Inferior parietal cortex (tissue), 1 donor: ENCODE measurements around the gene FAM53B.
A peak's percentile ranks its signal among the peaks of the same experiment; 100 is the strongest.
"Not testable (repeated sequence)": the region's sequence is repeated elsewhere in the genome, so short reads cannot be mapped to it uniquely, and the experiment has no call there.

Source experiments
- DNase-seq: peaks from one replicate; pipeline ENCODE4 v3.0.0-alpha.2; 2016; ENCODE audit errors: extremely low spot score

Gene FAM53B

DNA sequence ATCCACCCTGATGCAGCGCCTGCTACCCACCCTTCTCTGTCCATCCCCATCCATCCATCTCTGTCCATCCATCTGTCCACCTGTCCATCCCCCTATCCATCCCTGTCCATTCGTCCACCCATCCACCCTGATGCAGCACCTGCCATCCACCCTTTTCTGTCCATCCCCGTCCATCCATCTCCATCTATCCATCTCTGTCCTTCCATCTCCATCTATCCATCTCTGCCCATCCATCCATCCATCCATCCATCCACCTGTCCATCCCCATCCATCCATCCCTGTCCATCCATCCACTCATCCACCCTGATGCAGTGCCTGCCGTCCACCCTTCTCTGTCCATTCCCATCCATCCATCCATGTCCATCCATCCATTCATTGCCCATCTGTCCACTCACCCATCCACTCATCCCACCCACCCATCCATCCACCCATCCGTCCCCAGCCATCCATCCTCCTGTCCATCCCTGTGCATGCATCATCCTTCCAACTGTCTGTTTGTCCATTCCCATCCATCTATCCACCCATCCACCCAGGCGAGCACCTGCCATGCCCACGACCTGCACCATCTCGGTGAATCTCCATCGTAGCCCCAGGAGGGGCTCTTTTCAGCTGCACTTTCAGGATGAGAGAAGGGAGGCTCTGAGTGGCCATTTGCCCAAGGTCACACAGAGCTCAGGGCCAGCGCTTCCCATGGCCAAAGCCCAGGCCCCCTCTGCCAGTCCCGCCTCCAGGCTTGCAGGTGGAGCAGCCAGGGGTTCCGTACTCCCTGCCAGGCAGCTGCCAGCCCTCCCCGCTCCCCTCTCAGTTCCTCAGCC is 145.2 kb downstream of the FAM53B start:
- no peak for DNase-seq

DNA sequence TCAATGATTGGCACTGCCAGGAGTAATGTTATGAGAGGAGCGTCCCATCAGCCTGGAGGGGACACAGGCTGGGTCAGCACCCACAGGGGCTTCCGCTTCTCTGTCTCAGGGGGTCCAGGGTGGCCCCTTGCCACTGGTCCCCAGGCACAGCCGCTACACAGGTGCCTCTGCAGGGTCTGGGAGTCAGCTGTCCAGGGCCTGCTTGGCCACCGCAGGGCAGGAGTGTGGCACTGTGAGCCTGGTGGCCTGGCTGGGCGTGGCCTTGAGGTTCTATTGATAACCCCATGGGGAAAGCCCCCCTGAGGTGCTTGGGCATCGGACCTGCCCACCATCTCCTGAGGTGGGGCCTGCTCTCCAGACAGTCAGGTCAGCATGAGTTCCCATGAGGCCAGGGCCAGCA is 146.0 kb downstream of the FAM53B start:
- no peak for DNase-seq

DNA sequence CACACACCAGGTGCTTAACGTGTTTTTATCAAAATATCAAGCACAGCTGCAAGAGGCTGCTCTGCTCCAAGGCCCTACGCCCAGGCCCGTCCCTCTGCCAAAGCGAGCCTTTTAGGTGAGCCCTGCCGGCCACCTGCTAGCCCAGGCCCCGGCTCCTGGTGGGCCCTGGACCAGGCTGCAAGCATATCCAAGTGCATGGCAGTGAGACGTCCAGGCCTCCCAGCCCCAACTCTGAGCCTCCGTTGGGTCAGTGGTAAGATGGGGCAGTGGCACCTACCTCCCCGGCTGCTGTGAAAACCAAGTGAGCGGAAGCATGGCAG is 146.4 kb downstream of the FAM53B start:
- no peak for DNase-seq

- DNase-seq: no peak
These were observed 147.0 kb downstream of the FAM53B start for GRCh38 chr10:124596962-124597845.

DNA sequence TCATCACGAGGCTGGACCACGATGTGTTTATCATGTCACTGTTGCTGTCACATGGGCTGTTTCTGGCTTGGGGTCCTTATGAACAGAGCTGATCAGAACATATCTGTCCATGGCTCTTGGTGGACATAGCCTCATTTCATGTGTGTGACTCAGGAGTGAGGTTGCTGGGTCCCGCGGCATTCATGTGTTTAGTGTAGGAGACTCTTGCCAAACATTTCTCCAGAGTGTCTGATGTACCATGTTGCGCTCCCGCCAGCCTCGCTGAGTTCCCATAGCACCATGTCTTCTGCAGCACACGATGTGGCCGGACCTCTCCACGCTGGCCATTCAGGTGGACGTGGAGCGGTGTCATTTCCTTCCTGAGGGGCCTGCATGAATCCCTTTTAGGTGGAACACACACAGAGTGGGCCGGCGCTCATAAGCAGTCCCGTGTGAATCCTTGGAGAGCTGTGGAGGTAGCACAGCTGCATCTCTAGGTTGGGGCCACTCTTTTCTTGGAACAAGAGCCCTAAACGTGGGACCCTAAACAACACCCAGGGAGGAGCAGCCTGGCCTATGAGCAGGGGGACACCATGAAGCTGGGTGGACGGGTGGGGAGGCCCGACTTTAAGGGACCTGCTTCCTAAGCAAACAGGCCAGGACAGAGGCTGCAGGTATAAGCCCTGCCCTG is 147.9 kb downstream of the FAM53B start:
- DNase-seq: no peak

GRCh38 chr10:124595143-124595883 is 148.9 kb downstream of the FAM53B start:
- DNase-seq: no peak

DNA sequence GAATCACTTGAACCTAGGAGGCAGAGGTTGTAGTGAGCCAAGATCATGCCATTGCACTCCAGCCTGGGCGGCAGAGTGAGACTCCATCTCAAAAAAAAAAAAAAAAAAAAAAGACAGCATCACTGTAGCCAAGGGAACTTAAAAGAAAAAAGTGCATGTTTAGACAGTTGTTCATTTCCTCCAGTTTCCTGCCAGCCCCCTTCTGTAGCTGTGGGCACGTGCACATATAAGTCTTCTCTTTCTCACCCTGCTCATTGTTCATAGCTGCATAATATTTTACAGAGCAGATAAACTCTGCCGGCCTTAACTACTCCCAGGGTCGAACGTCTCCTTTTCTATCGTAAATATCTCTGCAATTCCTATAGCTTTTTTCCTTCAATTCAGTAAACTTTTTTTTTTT is 149.9 kb downstream of the FAM53B start:
- no peak for DNase-seq

- no peak for DNase-seq
These were observed 150.7 kb downstream of the FAM53B start for GRCh38 chr10:124593431-124593985.

DNA sequence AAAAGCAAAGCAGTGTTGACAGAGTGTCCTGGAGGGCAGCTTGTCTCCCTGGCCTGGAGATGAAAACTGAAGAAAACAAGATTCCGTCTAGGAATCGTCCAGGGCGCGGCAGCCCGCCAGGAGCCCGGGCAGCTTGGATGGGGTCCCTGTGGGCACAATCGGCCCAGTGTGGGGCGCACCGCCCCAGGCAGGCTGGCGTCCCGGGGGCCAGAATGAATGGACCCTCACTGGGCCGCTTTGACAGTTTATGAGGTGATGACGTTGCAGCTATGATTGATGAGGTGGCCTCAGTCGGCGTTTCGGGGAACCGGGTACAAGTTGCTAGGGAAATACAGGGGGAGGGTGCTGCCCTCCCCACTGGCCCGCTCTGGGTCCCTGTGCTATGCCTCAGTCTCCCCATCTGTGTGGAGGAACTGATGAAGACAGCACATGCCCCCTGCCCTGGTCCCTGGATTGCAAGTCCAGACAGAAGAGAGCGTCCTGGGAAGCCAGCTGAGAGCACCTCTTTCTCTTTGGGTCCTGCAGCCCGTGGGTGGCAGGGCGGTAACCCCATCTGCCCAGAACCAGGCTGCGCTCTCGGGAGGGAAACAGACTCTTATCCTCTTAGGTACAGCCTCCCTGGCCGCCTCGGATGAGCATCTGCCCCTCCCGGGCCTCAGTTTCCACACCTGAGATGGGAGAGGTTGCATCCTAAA is 151.3 kb downstream of the FAM53B start:
- no peak for DNase-seq

GRCh38 chr10:124592101-124592500 is 152.1 kb downstream of the FAM53B start:
- no peak for DNase-seq

DNA sequence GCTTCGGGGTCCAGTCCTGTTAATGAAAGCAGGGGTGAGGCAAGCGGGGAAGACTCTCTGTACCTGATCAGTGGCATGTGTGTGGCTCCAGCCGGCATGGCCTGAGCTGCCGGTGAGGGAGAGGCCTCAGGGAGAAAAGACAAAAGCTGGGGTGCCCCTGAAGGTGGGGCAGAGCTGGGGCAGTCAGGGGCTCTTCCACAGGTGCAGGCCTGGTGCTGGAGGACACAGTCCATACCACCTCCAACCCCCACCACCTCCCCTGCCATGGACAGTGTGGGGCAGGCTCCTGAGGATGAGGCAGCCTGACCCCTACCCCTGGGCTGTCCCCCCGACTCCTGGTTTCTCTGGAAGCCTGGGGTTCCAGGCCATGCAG is 153.1 kb downstream of the FAM53B start:
- no peak for DNase-seq

- DNase-seq: no peak
These were observed 153.7 kb downstream of the FAM53B start for GRCh38 chr10:124590216-124591122.

DNA sequence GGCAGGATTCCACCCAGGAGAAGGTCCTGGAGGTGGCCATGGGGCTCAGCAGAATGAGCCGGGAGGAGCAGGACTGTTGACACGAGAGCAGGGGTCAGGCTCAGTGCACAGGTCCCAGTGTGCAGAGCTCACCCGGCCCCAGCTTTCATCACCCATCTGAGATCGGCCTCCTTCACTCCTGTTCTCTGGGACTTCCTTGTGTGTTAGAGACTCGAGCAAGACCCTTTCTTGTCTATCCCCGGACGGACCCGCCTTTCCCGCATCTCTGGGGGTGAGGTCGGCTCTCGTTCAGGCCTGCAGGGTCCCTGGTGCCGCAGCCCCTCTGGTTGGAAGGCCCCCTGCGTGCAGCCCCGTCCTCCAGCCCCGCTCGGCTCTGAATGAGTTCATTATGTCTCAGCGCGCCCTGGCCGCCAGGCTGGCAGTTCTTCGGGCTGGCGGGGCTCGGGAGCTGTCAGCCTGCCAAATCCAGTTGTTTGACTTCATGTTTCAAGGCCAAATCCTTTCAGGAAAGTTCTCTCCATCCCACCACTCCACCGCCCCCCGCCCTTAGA is 154.6 kb downstream of the FAM53B start:
- DNase-seq: peak; percentile 63

DNA sequence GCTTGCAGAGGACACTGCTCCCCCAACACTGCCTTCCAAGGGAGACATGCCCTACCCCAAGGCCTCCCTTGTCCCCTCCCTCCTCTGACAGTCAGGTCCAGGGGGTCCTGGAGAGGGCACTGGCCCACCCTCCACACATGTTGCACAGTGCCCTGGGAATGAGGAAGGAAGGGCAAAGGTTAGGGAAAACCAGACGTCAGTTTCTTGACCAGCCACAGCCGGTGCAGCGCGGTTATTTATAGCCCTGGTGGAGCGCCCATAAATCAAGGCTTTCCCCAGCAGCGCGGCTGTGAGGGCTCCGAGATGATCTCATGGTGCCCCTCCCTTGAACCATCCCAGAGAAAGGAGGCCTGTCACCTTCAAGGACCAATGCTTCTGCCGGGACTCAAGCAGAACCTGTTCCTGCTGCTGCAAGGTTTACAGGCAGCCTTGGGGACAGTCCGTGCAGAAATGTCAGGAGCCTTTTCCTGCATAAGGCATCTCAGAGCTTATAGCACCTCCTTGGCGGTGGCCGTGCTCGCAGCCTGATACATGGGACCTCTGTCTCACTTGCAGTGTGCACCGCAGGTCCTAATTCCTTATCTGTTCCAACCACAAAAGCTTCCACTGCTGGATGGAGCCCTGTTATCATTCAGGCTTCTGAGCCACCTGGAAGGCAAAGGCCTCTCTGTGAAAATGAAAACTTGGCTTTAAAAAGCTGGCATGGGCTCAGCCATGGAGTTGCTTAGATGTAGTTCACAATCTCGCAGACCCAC is 155.3 kb downstream of the FAM53B start:
- peak; percentile 28 for DNase-seq

- not testable (repeated sequence) for DNase-seq
These were observed 155.8 kb downstream of the FAM53B start for GRCh38 chr10:124588341-124588735.

GRCh38 chr10:124587811-124588211 is 156.4 kb downstream of the FAM53B start:
- DNase-seq: no peak

GRCh38 chr10:124586142-124586541 is 158.0 kb downstream of the FAM53B start:
- DNase-seq: no peak

DNA sequence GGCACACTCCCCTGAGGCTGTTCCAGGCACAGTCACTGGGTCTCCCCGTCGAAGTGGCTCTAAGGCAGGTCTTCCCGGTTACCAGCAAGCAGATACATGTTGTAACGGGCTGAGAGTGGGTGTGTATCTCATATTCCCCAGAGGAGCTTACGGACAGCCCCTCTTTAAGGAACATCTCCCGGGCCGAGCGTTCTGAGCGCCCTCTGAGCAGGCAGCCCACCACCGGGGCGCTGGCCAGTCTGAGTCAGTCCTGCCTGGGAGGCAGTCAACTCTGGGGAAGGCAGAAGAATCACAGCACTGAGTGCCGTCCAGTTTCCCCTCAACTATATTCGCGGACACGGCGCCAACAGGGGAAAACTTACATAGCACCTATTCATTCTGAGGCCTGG is 165.2 kb downstream of the FAM53B start:
- no peak for DNase-seq
